SHP77 treated with DMSO at 0.1 percent for 48 hours (cell line): ENCODE data around the gene MT1B.
"Not testable (repeated sequence)": the region's sequence is repeated elsewhere in the genome, so short reads cannot be mapped to it uniquely, and the experiment has no call there.

Source experiments
- DNase-seq: peaks from one replicate; lab custom pipeline; 2025; lab: John Stamatoyannopoulos, UW

MT1B gene

DNA sequence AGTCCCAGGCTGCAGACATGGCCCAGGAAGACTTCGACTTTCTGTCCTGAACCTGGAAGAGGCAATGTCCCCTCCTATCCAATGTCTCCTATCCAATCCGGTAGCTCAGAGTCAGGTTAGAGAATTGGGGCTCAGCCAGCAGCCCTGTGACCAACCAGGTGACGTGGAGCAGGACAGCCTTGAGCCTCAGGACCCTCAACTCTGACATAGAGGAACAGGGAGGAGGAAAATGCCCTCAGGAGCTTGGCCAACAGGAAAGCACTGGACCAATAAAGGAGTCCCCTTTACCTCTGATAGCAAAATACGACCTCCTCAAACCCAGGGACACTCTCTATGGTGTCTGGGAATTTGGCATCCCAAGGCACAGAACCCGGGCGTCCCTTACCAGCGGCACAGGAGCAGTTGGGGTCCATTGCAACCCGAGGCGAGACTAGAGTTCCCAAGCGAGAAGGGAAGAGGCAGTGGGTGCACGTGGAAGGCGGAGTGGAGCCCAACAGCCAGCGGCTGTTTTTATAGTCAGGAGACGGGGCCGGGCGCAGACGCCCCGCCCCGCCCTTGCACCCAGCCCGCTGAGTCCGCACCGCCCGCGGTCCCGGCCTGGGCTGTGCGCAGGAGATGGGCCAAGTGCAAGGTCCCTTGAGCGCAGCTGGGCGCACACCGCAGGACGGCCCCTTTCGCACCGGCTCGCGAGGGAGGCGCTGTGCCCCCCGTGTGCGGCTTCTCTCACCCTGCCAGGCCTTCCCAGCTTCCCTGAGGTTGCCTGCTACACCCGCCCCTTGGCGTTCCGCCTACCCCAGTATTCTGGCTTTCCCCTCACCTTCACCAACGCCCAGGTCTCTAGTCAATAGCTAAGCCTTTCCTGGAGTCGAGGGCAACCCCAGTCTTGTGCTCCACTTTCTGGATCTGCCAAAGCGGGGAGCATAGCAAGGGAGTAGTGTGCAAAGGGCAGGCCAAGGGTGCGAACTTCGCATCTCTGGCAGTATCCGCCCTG lies 16.2 kb downstream of the MT1B start, which contains the start of gene MT1G:
Gene MT1G, minus strand, starts transcription at position 485 of the 991 bp plus-strand sequence. Its CDS starts 72 bp downstream, at position 413.
- DNase-seq: no peak

DNA sequence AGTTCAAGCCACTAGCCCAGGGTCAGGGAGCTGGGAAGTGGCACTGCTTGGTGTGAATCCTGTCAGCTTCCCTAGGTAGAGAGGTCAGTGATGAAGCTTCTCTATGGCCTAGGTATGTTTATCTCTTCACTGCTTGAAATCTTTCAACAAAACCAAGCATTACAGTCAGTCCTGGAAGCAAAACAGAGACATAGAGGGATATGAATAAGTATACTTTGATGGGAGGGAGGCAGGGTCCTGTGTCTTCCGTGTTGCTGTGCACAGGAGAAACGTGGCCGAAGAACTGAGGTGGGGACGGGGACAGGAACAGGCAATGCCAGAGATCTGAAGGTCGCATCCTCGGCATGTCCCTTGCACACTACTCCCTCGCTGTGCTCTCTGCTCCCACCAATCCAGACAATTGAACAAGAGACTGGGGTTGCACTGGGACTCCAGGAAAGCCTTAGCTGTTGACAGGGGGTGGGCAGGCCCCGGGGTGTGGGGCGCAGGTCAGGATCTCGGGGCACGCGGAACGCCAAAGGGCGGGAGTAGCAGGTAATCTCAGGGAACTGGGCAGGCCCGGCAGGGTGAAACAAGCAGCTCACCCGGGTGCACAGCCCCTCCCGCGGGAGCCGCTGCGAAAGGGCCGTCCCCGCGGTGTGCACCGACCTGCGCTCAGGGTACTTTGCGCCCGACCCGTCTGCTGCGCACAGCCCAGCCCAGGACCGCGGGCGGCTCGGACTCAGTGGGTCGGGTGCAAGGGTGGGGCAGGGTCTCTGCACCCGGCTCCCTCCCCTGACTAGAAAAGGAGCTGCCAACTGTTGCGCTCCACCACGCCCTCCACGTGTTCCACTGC lies 17.5 kb downstream of the MT1B start, which contains the start of gene MT1H:
Gene MT1H, plus strand, starts transcription at position 810 of the 835 bp plus-strand sequence. CDS start 71 bp downstream, outside the sequence.
- DNase-seq: no peak

DNA sequence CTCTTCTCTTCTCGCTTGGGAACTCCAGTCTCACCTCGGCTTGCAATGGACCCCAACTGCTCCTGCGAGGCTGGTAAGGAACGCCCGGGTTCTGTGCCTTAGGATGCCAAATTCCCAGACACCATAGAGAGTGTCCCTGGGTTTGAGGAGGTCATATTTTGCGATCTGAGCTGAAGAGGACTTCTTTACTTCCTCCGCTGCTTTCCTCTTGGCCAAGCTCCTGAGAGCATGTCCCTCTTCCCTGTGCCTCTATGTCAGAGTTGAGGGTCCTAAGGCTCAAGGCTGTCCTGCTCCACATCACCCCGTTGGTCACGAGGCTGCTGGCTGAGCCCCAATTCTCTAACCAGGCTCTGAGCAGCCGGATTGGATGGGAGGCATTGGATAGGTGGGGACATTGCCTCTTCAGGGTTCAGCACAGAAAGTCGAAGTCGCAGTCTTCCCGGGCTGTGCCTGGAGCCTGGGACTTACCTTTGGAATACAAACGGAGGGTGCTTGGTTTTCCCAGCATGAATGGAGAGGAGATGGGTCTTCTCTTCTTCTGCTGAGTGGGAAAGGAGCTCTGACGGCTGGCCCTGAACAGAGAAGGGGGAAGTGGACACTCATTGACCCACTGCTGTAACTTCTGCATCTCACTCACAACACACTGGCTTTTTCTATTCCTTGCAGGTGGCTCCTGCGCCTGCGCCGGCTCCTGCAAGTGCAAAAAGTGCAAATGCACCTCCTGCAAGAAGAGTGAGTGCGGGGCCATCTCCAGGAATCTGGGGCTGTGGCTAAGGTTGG lies 18.3 kb downstream of the MT1B start:
- DNase-seq: no peak

DNA sequence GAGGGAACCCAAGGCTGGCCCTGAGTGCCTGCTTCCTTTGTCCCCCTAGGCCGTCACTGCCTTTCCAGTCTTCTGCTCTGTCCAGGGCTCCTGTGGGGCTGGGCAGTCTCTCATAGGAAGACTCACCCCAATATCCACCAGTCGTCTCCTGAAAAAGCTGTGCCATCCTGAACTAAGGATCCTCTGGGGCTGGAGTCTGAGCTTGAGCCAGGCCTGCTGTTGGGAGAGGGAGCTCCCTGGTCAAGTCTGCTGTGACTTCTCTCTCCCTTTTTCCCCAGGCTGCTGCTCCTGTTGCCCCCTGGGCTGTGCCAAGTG lies 18.9 kb downstream of the MT1B start:
- no peak for DNase-seq

GRCh38 chr16:56671691-56672090 lies 20.0 kb downstream of the MT1B start:
- DNase-seq: not testable (repeated sequence)

DNA sequence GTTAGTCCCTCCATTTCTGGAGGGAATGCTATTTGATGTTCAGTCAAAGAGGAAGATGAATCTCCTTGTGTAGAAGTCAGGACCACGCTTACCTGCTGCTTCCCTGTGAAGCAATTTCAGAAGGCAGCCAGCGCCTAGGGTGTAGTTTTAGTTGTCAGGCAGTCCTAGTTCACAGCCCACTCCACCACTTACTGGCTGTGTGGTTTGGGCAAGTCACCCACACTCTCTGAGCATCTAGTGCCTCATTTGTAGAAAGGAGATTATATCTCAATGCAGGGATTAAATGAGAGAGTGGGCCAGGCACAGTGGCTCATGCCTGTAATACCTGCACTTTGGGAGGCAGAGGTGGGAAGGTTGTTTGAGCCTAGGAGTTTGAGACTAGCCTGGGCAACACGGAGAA lies 20.5 kb downstream of the MT1B start:
- DNase-seq: not testable (repeated sequence)

GRCh38 chr16:56672761-56673536 lies 21.3 kb downstream of the MT1B start:
- DNase-seq: no peak

GRCh38 chr16:56673921-56674320 lies 22.2 kb downstream of the MT1B start:
- no peak for DNase-seq

GRCh38 chr16:56674570-56674969 lies 22.9 kb downstream of the MT1B start:
- not testable (repeated sequence) for DNase-seq

GRCh38 chr16:56675685-56676210 lies 24.1 kb downstream of the MT1B start:
- no peak for DNase-seq

DNA sequence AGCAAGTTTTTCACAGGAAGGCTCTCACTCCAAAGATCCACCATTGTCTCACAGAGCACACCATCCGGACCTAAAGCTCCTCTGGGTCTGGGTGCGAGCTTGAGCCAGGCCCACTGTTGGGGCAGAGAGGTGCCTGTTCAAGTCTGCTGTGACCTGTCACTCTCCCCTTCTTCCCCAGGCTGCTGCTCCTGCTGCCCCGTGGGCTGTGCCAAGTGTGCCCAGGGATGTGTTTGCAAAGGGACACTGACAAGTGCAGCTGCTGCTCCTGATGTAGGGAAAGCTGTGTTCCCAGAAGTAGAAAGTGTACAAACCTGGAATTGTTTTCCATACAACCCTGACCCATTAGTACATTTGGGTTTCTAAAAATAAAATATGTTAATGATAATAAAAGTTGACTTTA lies 25.8 kb downstream of the MT1B start:
- DNase-seq: no peak

- DNase-seq: no peak
Observed at GRCh38 chr16:56679078-56679730, 27.5 kb downstream of the MT1B start.

DNA sequence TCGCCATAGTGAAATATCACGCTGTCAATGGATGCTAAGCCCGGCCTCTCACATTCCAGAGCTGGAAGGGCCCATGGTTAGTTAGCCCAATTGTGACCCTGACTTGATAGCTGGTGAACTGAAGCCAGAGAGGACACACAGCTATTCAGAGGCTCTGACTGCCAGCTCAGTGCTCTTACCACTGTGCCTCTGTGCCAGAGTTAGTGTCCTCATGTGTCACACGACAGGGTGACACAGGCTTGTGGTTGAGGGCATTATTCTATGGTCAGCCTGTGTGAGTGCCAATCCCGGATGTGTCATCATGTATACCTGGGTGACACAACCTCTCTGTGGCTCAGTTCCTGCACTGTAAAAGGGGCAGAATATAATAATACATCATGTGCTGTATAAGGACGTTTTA lies 28.1 kb downstream of the MT1B start:
- no peak for DNase-seq

DNA sequence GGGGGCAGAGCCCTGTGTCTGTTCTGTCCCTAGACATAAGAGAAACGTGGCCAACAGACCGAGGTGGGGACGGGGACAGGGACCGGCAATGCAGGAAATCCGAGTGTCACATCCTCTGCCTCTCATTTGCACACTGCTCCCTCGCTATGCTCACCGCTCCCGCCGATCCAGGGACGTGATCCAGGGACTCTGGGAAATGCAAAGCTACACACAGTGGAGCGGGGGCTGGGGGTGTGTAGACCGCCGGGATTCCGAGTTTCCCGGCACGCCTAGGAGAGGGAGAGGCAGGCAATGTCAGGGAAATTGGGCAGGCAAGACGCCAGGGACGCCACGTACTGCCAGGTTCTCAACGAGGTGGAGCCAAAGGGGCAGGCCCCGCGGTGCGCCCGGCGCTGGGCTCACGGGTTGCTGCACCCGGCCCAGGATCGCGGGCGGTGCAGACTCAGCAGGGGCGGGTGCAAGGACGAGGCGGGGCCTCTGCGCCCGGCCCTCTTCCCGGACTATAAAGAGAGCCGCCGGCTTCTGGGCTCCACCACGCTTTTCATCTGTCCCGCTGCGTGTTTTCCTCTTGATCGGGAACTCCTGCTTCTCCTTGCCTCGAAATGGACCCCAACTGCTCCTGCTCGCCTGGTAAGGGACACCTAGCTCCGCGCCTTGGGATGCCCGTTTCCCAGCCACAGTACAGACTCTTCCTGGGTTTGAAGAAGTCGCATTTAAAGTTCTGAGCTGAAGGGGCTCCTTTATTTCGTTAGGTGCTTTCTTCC lies 30.4 kb downstream of the MT1B start, which contains the start of gene MT1X:
Gene MT1X, plus strand, starts transcription at position 532 of the 764 bp plus-strand sequence. Its CDS starts 71 bp downstream, at position 603.
- DNase-seq: peak; percentile 70

DNA sequence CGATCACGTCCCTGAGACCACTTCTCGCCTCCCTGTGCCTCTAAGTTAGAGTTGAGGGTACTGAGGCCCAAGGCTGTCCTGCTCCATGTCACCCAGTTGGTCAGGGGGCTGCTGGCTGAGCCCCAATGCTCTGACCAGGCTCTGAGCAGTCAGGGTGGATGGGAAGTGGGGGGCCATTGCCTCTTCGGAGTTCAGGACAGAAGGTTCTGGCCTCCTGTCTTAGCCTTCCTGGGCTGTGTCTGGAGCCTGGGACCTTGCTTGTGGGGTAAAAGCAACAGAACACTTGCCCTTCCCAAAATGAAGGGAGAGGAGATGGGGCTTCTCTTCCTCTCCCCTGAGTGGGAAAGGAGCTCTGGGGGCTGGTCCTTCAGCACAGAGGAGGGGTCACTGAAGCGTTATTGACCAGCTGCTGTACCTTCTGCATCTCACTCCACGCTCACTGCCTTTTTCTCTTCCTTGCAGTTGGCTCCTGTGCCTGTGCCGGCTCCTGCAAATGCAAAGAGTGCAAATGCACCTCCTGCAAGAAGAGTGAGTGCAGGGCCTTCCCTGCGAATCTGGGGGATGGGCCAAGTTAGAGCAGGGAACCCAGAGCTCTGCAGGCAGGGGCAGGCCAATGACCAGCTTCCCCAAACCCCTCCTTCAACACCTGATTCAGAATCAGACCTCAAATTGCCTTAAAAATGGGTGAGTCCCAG lies 31.2 kb downstream of the MT1B start:
- DNase-seq: no peak

DNA sequence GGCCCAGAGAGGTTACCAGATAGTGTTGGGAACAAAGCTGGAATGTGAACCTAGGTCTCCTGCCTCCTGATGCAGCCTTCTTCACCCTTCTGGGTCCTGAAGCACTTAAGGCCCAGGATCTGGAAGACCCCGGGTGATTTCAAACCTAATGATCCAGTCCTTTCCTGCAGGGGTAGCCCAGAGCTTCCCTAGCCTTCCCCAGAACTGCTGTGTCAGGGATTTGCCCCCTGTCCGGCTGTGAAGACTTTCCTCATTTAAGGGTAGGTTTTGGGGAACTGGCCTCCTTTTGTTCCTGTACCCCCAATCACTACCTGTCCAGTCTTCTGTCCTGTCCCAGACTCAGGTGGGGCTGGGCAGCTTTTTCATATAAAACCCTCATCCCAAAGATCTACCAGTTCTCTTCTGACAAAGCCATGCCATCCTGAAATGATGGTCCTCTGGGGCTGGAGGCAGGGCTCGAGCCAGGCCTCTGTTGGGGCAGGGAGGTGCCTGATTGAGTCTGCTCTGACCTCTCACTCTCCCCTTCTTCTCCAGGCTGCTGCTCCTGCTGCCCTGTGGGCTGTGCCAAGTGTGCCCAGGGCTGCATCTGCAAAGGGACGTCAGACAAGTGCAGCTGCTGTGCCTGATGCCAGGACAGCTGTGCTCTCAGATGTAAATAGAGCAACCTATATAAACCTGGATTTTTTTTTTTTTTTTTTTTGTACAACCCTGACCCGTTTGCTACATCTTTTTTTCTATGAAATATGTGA lies 31.9 kb downstream of the MT1B start:
- no peak for DNase-seq

DNA sequence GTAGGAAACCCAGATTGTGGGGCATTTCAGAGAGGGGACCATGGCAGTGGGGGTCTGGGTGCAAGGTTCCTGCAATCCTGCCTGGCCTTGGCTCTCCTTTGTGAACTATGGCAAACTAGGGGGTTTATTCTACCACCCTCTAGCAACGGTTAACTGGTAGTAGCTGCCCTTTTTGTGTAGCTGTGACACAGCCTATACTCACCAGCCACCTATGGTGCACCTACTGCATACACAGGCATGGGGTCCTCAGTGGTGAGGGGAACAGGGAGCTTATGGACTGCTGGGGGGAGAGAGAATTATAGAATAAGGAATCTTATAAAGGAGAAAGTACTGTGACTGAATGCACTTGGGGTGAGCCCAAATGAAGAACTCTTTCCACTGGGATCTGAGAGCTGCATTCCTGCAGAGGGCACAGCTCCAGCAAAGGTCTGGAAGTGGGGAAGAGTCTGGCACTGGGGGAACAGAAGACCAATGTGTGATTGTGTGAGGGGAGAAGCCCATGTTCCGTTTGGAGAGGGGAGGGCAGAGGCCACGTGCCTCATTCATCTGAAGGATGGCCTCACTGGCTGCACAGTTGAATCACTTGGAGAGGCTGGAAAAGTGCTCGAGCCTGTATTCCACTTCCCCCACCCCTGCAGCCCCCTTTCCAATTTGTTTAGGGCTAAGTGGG lies 32.7 kb downstream of the MT1B start:
- no peak for DNase-seq
